Small intestine (tissue), 7 donors: Measurements from ENCODE around the gene GTF2H3. TPM values are rescaled to one million over a fixed set of nuclear protein-coding genes. Genes with fewer than 3 reads are reported as not detected.

Experiments
- DNase-seq, 2 donors: peaks; one replicate each; pipeline versions ENCODE4 v3.0.0 to v3.0.0-alpha.2; 2013
- FAIRE-seq: peaks from 2 replicates; lab custom pipeline; 2012; peaks lifted over from hg19 to GRCh38; lab: Jason Lieb, UNC
- H3K27ac ChIP-seq, 3 donors: one replicate each; pipeline ENCODE4 v1.5.1; 2013; ENCODE audit warnings: low read length in 2 of 3, mild to moderate bottlenecking in 2 of 3, control low read depth in 1 of 3, inconsistent platforms in 1 of 3, low read depth in 1 of 3, moderate library complexity in 1 of 3
- H3K27me3 ChIP-seq, 3 donors: one replicate each; pipeline ENCODE4 v1.6.1; 2013; ENCODE audit warnings: low read length in 3 of 3, inconsistent platforms in 1 of 3; ENCODE audit not compliant: control insufficient read depth in 3 of 3, insufficient read depth in 3 of 3
- H3K36me3 ChIP-seq, 3 donors: one replicate each; pipeline ENCODE4 v1.6.1; 2013; ENCODE audit warnings: low read length in 3 of 3, inconsistent platforms in 1 of 3, low read depth in 1 of 3, mild to moderate bottlenecking in 1 of 3, moderate library complexity in 1 of 3; ENCODE audit not compliant: control insufficient read depth in 3 of 3, insufficient read depth in 2 of 3
- H3K4me1 ChIP-seq, 3 donors: one replicate each; pipeline ENCODE4 v1.6.1; 2013; ENCODE audit warnings: low read length in 2 of 3, inconsistent platforms in 1 of 3, low read depth in 1 of 3, mild to moderate bottlenecking in 1 of 3, moderate library complexity in 1 of 3; ENCODE audit not compliant: control insufficient read depth in 3 of 3, insufficient read depth in 2 of 3
- H3K4me3 ChIP-seq, 3 donors: one replicate each; pipeline ENCODE4 v1.5.1; 2013; ENCODE audit warnings: low read length in 3 of 3, control low read depth in 1 of 3, inconsistent platforms in 1 of 3, low read depth in 1 of 3, mild to moderate bottlenecking in 1 of 3, moderate library complexity in 1 of 3
- H3K9me3 ChIP-seq, 2 donors: one replicate each; pipeline ENCODE4 v1.6.1; 2013; ENCODE audit warnings: low read depth in 1 of 2, low read length in 1 of 2; ENCODE audit not compliant: control insufficient read depth in 2 of 2, insufficient read depth in 1 of 2
- WGBS, 3 donors: extraction: QIAGEN DNeasy Blood & Tissue Kit; methylation state at CpG; one replicate each; pipeline ENCODE4 v1.1.7; 2013; 5-methylcytosine and 5-hydroxymethylcytosine counted together
- polyA plus RNA-seq, 4 donors: library from polyadenylated mRNA; stranded (reverse) in 3 of 4; unstranded in 1 of 4; fragments of 200-250 nt in 3 of 4; fragments of 120-200 nt in 1 of 4; gene quantifications; one replicate each; pipeline versions ENCODE4 v1.2.1 to v1.2.3, GENCODE V29; 2013
- donor health status: healthy with polysubstance abuse.
- donor health status: control.
- donor health status: control.
- donor health status: Bipolar disorder and iron deficiency.
- donor health status: healthy.

The GTF2H3 gene
- polyA plus RNA-seq, 4 donors, result 6.7 to 30.6 (median 12.8) TPM

GRCh38 chr12:123617580-123617979 is 16.0 kb upstream of the GTF2H3 start:
- Histone ChIP-seq H3K4me1 (no peaks in the 10 kb centered on the region), H3K27ac (no peak overlapping the region), H3K36me3 (peaks cover 38 to 69% (median 38%) of the 10 kb centered on the region in 3 donors), H3K9me3 (no peaks in the 10 kb centered on the region), H3K27me3 (no peaks in the 10 kb centered on the region), H3K4me3 (no peak overlapping the region)
- DNase-seq (no peak), FAIRE-seq (no peak)
- WGBS, 3 donors, result 90 to 94% (median 93%) methylated on average over 13 of the region's 13 CpGs

GRCh38 chr12:123621101-123621500 is 12.5 kb upstream of the GTF2H3 start:
- Histone ChIP-seq H3K27ac (no peak overlapping the region), H3K9me3 (no peaks in the 10 kb centered on the region), H3K4me1 (no peaks in the 10 kb centered on the region), H3K27me3 (no peaks in the 10 kb centered on the region), H3K36me3 (peaks cover 28 to 74% (median 36%) of the 10 kb centered on the region in 3 donors), H3K4me3 (no peak overlapping the region)
- FAIRE-seq (no peak), DNase-seq (no peak)
- WGBS, 3 donors, result 76 to 82% (median 81%) methylated on average over 8 of the region's 8 CpGs

- Histone ChIP-seq H3K27me3 (no peaks in the 10 kb centered on the region), H3K4me3 (no peak overlapping the region), H3K27ac (no peak overlapping the region), H3K9me3 (no peaks in the 10 kb centered on the region), H3K36me3 (peaks cover 25 to 73% (median 33%) of the 10 kb centered on the region in 3 donors), H3K4me1 (no peaks in the 10 kb centered on the region)
- FAIRE-seq (no peak), DNase-seq (no peak)
- 83 to 85% (median 84%) methylated on average over 15 of the region's 15 CpGs for WGBS, 3 donors
These were observed 11.8 kb upstream of the GTF2H3 start for GRCh38 chr12:123621619-123622530.

- Histone ChIP-seq H3K36me3 (peaks cover 5 to 27% (median 10%) of the 10 kb centered on the region in 3 donors), H3K27ac (peak overlapping the region; percentile 58 to 93 (median 90)), H3K4me1 (peaks cover 0 to 9% (median 0%) of the 10 kb centered on the region in 3 donors), H3K27me3 (no peaks in the 10 kb centered on the region), H3K9me3 (no peaks in the 10 kb centered on the region), H3K4me3 (peak overlapping the region; percentile 61 to 99 (median 96))
- 3 to 7% (median 5%) methylated on average over 19 of the region's 19 CpGs for WGBS, 3 donors
- DNase-seq (peak in 1 of 2 donors; percentile 6), FAIRE-seq (no peak)
These were observed 523 bp downstream of the GTF2H3 start for GRCh38 chr12:123634142-123634561.

DNA sequence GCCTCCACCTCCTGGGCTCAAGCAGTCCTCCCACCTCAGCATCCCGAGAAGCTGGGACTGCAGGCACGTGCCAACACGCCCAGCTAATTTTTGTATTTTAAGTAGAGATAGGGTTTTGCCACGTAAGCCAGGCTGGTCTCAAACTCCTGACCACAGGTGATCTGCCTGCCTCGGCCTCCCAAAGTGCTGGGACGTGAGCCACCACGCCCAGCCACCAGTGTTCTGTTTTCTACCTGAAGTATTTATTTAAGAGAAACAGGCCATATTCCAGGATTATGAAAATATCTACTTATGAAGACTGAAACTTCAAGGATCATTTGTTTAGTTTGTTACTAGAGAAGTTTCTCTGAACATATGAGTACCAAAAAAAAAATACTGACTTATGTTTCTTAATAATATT is 10.3 kb downstream of the GTF2H3 start:
- DNase-seq, result no peak
- no peak overlapping the region for H3K27ac ChIP-seq
- H3K36me3 ChIP-seq, result peaks cover 6 to 46% (median 10%) of the 10 kb centered on the region in 3 donors
- no peak for FAIRE-seq
- no peak overlapping the region for H3K4me3 ChIP-seq
- WGBS, 3 donors, result 79 to 93% (median 90%) methylated on average over 7 of the region's 7 CpGs
- no peaks in the 10 kb centered on the region for H3K9me3 ChIP-seq
- no peaks in the 10 kb centered on the region for H3K27me3 ChIP-seq
- no peaks in the 10 kb centered on the region for H3K4me1 ChIP-seq

DNA sequence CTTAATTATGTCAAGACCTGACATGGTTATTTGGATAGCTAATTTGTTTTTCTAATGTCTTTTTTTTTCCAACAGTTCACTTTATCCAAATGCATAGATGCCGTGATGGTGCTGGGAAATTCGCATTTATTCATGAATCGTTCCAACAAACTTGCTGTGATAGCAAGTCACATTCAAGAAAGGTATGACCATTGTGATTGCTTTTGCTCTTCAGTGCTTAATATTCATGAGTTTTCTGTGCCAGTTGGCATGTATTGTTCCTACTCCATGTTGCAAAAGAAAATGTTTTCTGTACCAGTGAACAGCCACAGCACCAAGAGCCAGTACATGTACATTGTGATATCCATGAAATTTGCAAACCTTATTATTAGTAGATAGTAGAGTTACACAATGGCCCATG is 11.8 kb downstream of the GTF2H3 start:
- Histone ChIP-seq H3K36me3 (peaks cover 7 to 54% (median 10%) of the 10 kb centered on the region in 3 donors), H3K9me3 (no peaks in the 10 kb centered on the region), H3K4me1 (no peaks in the 10 kb centered on the region), H3K4me3 (no peak overlapping the region), H3K27me3 (no peaks in the 10 kb centered on the region), H3K27ac (no peak overlapping the region)
- FAIRE-seq (no peak), DNase-seq (no peak)
- WGBS, 3 donors, result 94 to 97% (median 97%) methylated on average over 3 of the region's 3 CpGs

- FAIRE-seq (no peak), DNase-seq (no peak)
- H3K36me3 ChIP-seq, result peaks cover 7 to 53% (median 10%) of the 10 kb centered on the region in 3 donors
- WGBS, 3 donors, result 90 to 94% (median 93%) methylated on average over 5 of the region's 5 CpGs
- H3K27me3 ChIP-seq, result no peaks in the 10 kb centered on the region
- no peak overlapping the region for H3K27ac ChIP-seq
- no peak overlapping the region for H3K4me3 ChIP-seq
- no peaks in the 10 kb centered on the region for H3K9me3 ChIP-seq
- no peaks in the 10 kb centered on the region for H3K4me1 ChIP-seq
These were observed 12.2 kb downstream of the GTF2H3 start for GRCh38 chr12:123645878-123646277.

GRCh38 chr12:123648401-123648800 is 14.8 kb downstream of the GTF2H3 start:
- no peak for FAIRE-seq
- no peaks in the 10 kb centered on the region for H3K9me3 ChIP-seq
- no peaks in the 10 kb centered on the region for H3K4me1 ChIP-seq
- no peak overlapping the region for H3K4me3 ChIP-seq
- no peak overlapping the region for H3K27ac ChIP-seq
- no peaks in the 10 kb centered on the region for H3K27me3 ChIP-seq
- H3K36me3 ChIP-seq, result peaks cover 10 to 45% (median 12%) of the 10 kb centered on the region in 3 donors
- DNase-seq, result no peak
- 95 to 96% (median 95%) methylated on average over 5 of the region's 5 CpGs for WGBS, 3 donors
